CD4-positive, alpha-beta T cell treated with Interleukin-15 for 1 hour (primary cell): ENCODE results near the gene KYNU.
"Not testable (repeated sequence)": the region's sequence is repeated elsewhere in the genome, so short reads cannot be mapped to it uniquely, and the experiment has no call there.

ENCODE experiments used
- DNase-seq: peaks from one replicate; pipeline ENCODE4 v3.0.0-alpha.2; 2020

Gene KYNU

GRCh38 chr2:142877216-142877838 lies at the start of gene KYNU:
Gene KYNU, plus strand, starts transcription at chr2:142877664. Its CDS starts 7,704 bp downstream, at chr2:142885368.
- peak; percentile 25 for DNase-seq

- no peak for DNase-seq
Observed at GRCh38 chr2:142834021-142834420, 43.4 kb upstream of the KYNU start.

- no peak for DNase-seq
Observed at GRCh38 chr2:142840436-142840835, 37.0 kb upstream of the KYNU start.

- no peak for DNase-seq
Observed at GRCh38 chr2:142841788-142842187, 35.7 kb upstream of the KYNU start.

GRCh38 chr2:142842369-142842768 lies 35.1 kb upstream of the KYNU start:
- DNase-seq = no peak

GRCh38 chr2:142843731-142844130 lies 33.7 kb upstream of the KYNU start:
- no peak for DNase-seq

- no peak for DNase-seq
Observed at GRCh38 chr2:142848023-142848606, 29.3 kb upstream of the KYNU start.

GRCh38 chr2:142849820-142850219 lies 27.6 kb upstream of the KYNU start:
- DNase-seq = no peak

GRCh38 chr2:142853912-142854311 lies 23.6 kb upstream of the KYNU start:
- DNase-seq = no peak

GRCh38 chr2:142857256-142858164 lies 20.0 kb upstream of the KYNU start:
- DNase-seq = no peak

- DNase-seq = no peak
Observed at GRCh38 chr2:142858961-142859360, 18.5 kb upstream of the KYNU start.

- DNase-seq = no peak
Observed at GRCh38 chr2:142862299-142862698, 15.2 kb upstream of the KYNU start.

- DNase-seq = no peak
Observed at GRCh38 chr2:142862847-142863246, 14.6 kb upstream of the KYNU start.

GRCh38 chr2:142863485-142863961 lies 13.9 kb upstream of the KYNU start:
- no peak for DNase-seq

- DNase-seq = not testable (repeated sequence)
Observed at GRCh38 chr2:142864605-142865004, 12.9 kb upstream of the KYNU start.

GRCh38 chr2:142865924-142866323 lies 11.5 kb upstream of the KYNU start:
- no peak for DNase-seq

GRCh38 chr2:142866426-142866825 lies 11.0 kb upstream of the KYNU start:
- no peak for DNase-seq

GRCh38 chr2:142867136-142867535 lies 10.3 kb upstream of the KYNU start:
- no peak for DNase-seq

- DNase-seq = peak; percentile 84
Observed at GRCh38 chr2:142868229-142868762, 9.2 kb upstream of the KYNU start.

GRCh38 chr2:142869065-142869460 lies 8.4 kb upstream of the KYNU start:
- not testable (repeated sequence) for DNase-seq

GRCh38 chr2:142869461-142870106 lies 7.9 kb upstream of the KYNU start:
- no peak for DNase-seq

GRCh38 chr2:142870526-142870925 lies 6.9 kb upstream of the KYNU start:
- no peak for DNase-seq

GRCh38 chr2:142871396-142871795 lies 6.1 kb upstream of the KYNU start:
- DNase-seq = no peak
